MM.1S (cell line): Measurements from ENCODE around the gene CENPA.
"Not testable (repeated sequence)": the region's sequence is repeated elsewhere in the genome, so short reads cannot be mapped to it uniquely, and the experiment has no call there.

Source experiments
- DNase-seq: peaks from one replicate; pipeline ENCODE4 v3.0.0-alpha.2; 2015
- H2AFZ ChIP-seq: fragments of 300-600 bp; sonication (generic); 2 replicates; pipeline ENCODE4 v1.6.0; 2016; ENCODE audit warnings: antibody characterized with exemption, low read length
- H3F3A ChIP-seq: fragments of 300-600 bp; sonication (generic); 2 replicates; pipeline ENCODE4 v1.6.1; 2016; ENCODE audit warnings: mild to moderate bottlenecking, antibody characterized with exemption, low read length, moderate library complexity, mixed read lengths; ENCODE audit not compliant: insufficient read depth
- H3K27ac ChIP-seq: fragments of 300-600 bp; sonication (generic); 2 replicates; pipeline ENCODE4 v1.5.1; 2016; ENCODE audit warnings: mild to moderate bottlenecking, low read length
- H3K27me3 ChIP-seq: fragments of 300-600 bp; sonication (generic); replicated peaks from 2 replicates; pipeline ENCODE4 v1.6.0; 2016; ENCODE audit warnings: low read length; ENCODE audit not compliant: insufficient read depth
- H3K36me3 ChIP-seq: fragments of 300-600 bp; sonication (generic); replicated peaks from 2 replicates; pipeline ENCODE4 v1.6.1; 2016; ENCODE audit warnings: mild to moderate bottlenecking, low read length, mixed read lengths; ENCODE audit not compliant: insufficient read depth
- H3K4me1 ChIP-seq: fragments of 300-600 bp; sonication (generic); 2 replicates; pipeline ENCODE4 v1.6.1; 2016; ENCODE audit warnings: low read length, mixed read lengths
- H3K4me2 ChIP-seq: fragments of 300-600 bp; sonication (generic); 2 replicates; pipeline ENCODE4 v1.6.0; 2016; ENCODE audit warnings: low read depth, low read length
- H3K4me3 ChIP-seq: fragments of 300-600 bp; sonication (generic); 2 replicates; pipeline ENCODE4 v1.5.1; 2016; ENCODE audit warnings: low read length, mixed read lengths
- H3K79me2 ChIP-seq: fragments of 300-600 bp; sonication (generic); 2 replicates; pipeline ENCODE4 v1.6.1; 2016; ENCODE audit warnings: mixed run types, low read length, mixed read lengths
- H3K9ac ChIP-seq: fragments of 300-600 bp; sonication (generic); 2 replicates; pipeline ENCODE4 v1.6.1; 2016; ENCODE audit warnings: low read length, mixed read lengths
- H3K9me2 ChIP-seq: fragments of 300-600 bp; sonication (generic); replicated peaks from 2 replicates; pipeline ENCODE4 v1.6.1; 2016; ENCODE audit warnings: mild to moderate bottlenecking, low read length, mixed read lengths; ENCODE audit not compliant: insufficient read depth
- H3K9me3 ChIP-seq: fragments of 300-600 bp; sonication (generic); replicated peaks from 2 replicates; pipeline ENCODE4 v1.6.1; 2016; ENCODE audit warnings: mild to moderate bottlenecking, low read length, mixed read lengths; ENCODE audit not compliant: insufficient read depth
- H4K20me1 ChIP-seq: fragments of 300-600 bp; sonication (generic); 2 replicates; pipeline ENCODE4 v1.6.1; 2016; ENCODE audit warnings: mild to moderate bottlenecking, low read length, moderate library complexity, mixed read lengths; ENCODE audit not compliant: insufficient read depth
- CTCF ChIP-seq: fragments of 300-600 bp; sonication (generic); IDR thresholded peaks from 2 replicates; pipeline ENCODE4 v1.5.1; 2016; ENCODE audit warnings: antibody characterized with exemption, low read length, mixed read lengths
- EZH2 ChIP-seq: fragments of 300-600 bp; sonication (generic); optimal IDR thresholded peaks from 2 replicates; pipeline ENCODE3; 2017; ENCODE audit warnings: low read depth, mild to moderate bottlenecking, antibody characterized with exemption, low read length, mixed read lengths
- EZH2phosphoT487 ChIP-seq: fragments of 300-600 bp; sonication (generic); IDR thresholded peaks from 2 replicates; pipeline ENCODE4 v1.6.1; 2018; ENCODE audit warnings: antibody characterized with exemption, low read length

The CENPA gene

GRCh38 chr2:26746934-26747333 is 38.9 kb upstream of the CENPA start:
- no peaks in the 10 kb centered on the region for H4K20me1 ChIP-seq
- H3K79me2 ChIP-seq = no peaks in the 10 kb centered on the region
- H2AFZ ChIP-seq = no peak overlapping the region
- H3K9me3 ChIP-seq = no peaks in the 10 kb centered on the region
- H3F3A ChIP-seq = no peaks in the 10 kb centered on the region
- H3K4me2 ChIP-seq = no peak overlapping the region
- H3K4me1 ChIP-seq = no peaks in the 10 kb centered on the region
- no peaks in the 10 kb centered on the region for H3K9me2 ChIP-seq
- no peak for DNase-seq
- no peak overlapping the region for H3K9ac ChIP-seq
- no peaks in the 10 kb centered on the region for H3K36me3 ChIP-seq
- H3K27ac ChIP-seq = no peak overlapping the region
- peaks cover 26% of the 10 kb centered on the region for H3K27me3 ChIP-seq
- TF ChIP-seq CTCF = no peak
- no peak for TF ChIP-seq EZH2
- no peak for TF ChIP-seq EZH2phosphoT487
- H3K4me3 ChIP-seq = no peak overlapping the region

- not testable (repeated sequence) for H3K4me3 ChIP-seq, H3K9me2 ChIP-seq, H3F3A ChIP-seq, H3K27me3 ChIP-seq, H3K79me2 ChIP-seq, DNase-seq, H4K20me1 ChIP-seq, H3K36me3 ChIP-seq, H3K4me1 ChIP-seq, H2AFZ ChIP-seq, H3K9me3 ChIP-seq, H3K9ac ChIP-seq, H3K27ac ChIP-seq, H3K4me2 ChIP-seq
These were observed 36.0 kb upstream of the CENPA start for GRCh38 chr2:26749787-26750420.

GRCh38 chr2:26750467-26750866 is 35.4 kb upstream of the CENPA start:
- H3K4me2 ChIP-seq, H3F3A ChIP-seq, H3K4me1 ChIP-seq, DNase-seq, H2AFZ ChIP-seq, H3K4me3 ChIP-seq, H3K9me3 ChIP-seq, H3K9ac ChIP-seq, H3K27me3 ChIP-seq, H4K20me1 ChIP-seq, H3K9me2 ChIP-seq, H3K79me2 ChIP-seq, H3K27ac ChIP-seq, H3K36me3 ChIP-seq: not testable (repeated sequence)

DNA sequence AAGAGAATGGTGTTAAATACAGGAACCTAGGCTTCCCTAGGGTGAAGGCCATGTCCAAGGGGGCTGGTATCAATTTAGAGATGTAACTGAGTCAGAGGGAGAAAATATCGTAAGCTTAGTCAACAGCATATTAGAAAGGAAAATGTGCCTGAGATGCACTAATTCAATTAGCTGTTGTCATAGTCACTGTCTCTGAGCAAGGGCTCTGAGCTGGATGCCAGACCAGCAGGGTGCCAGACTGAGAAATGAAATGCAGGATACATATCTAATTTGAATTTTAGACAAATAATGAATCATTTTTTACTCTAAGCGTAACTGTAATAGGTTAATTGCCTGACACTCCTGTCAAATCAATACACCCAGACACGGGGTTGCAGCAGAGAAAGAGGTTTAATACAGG is 33.2 kb upstream of the CENPA start:
- Histone ChIP-seq H3K4me1 (no peaks in the 10 kb centered on the region), H3K9ac (no peak overlapping the region), H4K20me1 (no peaks in the 10 kb centered on the region), H3F3A (no peaks in the 10 kb centered on the region), H2AFZ (no peak overlapping the region), H3K27ac (no peak overlapping the region), H3K27me3 (no peaks in the 10 kb centered on the region; the same call in 1 of the 2 replicates), H3K36me3 (no peaks in the 10 kb centered on the region), H3K4me3 (no peak overlapping the region), H3K9me3 (no peaks in the 10 kb centered on the region), H3K79me2 (no peaks in the 10 kb centered on the region), H3K4me2 (no peak overlapping the region), H3K9me2 (no peaks in the 10 kb centered on the region)
- TF ChIP-seq CTCF (no peak), EZH2phosphoT487 (no peak), EZH2 (no peak)
- DNase-seq = no peak
